ENCODE measurements around the gene RNFT2.
A peak's percentile ranks its signal among the peaks of the same experiment; 100 is the strongest.
"Not testable (repeated sequence)": the region's sequence is repeated elsewhere in the genome, so short reads cannot be mapped to it uniquely, and the experiment has no call there.

Gene RNFT2

DNA sequence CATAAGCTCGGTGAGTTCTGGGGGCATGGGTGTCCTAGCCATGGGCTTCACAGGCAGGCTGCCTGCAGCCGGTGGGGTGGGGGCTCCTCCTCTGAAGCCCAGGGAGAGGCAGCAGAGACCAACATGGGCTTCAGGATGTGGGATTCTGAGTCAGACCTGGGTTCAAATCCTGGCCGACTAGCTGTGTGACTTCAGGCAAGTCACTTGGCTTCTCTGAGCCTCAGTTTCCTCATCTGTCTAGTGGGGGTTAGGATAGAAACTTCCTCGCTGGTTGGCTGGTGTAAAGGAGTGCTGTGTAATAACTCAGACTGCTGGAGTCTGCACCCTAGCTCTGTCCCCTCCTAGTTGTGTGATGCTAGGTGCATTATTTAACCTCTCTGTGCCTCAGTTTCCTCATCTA, 12.2 kb downstream of the RNFT2 start:
- DNase-seq, result no peak
- H3K4me3 ChIP-seq, result no peak overlapping the region
- intact Hi-C loops (cut with DNase I; ENCODE audit: low total_unique reads), result no loop called here
- no peak overlapping the region for H3K27ac ChIP-seq
- H3K4me1 ChIP-seq, result no peaks in the 10 kb centered on the region
- H3K27me3 ChIP-seq, result no peaks in the 10 kb centered on the region
- H3K9me3 ChIP-seq, result no peaks in the 10 kb centered on the region
- no peaks in the 10 kb centered on the region for H3K36me3 ChIP-seq
- TF ChIP-seq, protein P1, sequence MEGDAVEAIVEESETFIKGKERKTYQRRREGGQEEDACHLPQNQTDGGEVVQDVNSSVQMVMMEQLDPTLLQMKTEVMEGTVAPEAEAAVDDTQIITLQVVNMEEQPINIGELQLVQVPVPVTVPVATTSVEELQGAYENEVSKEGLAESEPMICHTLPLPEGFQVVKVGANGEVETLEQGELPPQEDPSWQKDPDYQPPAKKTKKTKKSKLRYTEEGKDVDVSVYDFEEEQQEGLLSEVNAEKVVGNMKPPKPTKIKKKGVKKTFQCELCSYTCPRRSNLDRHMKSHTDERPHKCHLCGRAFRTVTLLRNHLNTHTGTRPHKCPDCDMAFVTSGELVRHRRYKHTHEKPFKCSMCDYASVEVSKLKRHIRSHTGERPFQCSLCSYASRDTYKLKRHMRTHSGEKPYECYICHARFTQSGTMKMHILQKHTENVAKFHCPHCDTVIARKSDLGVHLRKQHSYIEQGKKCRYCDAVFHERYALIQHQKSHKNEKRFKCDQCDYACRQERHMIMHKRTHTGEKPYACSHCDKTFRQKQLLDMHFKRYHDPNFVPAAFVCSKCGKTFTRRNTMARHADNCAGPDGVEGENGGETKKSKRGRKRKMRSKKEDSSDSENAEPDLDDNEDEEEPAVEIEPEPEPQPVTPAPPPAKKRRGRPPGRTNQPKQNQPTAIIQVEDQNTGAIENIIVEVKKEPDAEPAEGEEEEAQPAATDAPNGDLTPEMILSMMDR (IDR thresholded peaks at IDR 0.05), result no peak

DNA sequence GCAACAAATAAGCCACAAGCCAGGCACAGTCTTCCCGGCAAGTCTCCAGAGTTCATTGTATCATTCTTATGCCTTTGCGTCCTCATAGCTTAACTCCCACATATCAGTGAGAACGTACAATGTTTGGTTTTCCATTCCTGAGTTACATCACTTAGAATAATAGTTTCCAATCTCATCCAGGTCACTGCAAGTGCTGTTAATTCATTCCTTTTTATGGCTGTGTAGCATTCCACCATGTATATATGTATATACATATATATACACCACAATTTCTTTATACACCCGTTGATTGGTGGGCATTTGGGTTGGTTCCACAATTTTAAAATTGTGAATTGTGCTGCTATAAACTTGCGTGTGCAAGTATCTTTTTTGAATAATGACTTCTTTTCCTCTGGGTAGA, 16.0 kb downstream of the RNFT2 start:
- H3K27me3 ChIP-seq; H3K36me3 ChIP-seq; intact Hi-C loops (cut with DNase I; ENCODE audit: low total_unique reads); H3K27ac ChIP-seq; DNase-seq; H3K4me1 ChIP-seq; H3K9me3 ChIP-seq; H3K4me3 ChIP-seq: not testable (repeated sequence)

DNA sequence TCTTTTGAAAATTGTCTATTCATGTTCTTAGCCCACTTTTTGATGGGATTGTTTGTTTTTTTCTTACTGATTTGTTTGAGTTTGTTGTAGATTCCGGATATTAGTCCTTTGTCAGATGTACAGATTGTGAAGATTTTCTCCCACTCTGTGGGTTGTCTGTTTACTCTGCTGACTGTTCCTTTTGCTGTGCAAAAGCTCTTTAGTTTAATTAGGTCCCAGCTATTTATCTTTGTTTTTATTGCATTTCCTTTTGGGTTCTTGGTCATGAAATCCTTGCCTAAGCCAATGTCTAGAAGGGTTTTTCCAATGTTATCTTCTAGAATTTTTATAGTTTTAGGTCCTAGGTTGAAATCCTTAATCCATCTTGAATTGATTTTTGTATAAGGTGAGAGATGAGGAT, 16.7 kb downstream of the RNFT2 start:
- H3K36me3 ChIP-seq; DNase-seq; H3K27ac ChIP-seq; H3K4me1 ChIP-seq; H3K27me3 ChIP-seq; H3K9me3 ChIP-seq; H3K4me3 ChIP-seq; intact Hi-C loops (cut with DNase I; ENCODE audit: low total_unique reads): not testable (repeated sequence)

DNA sequence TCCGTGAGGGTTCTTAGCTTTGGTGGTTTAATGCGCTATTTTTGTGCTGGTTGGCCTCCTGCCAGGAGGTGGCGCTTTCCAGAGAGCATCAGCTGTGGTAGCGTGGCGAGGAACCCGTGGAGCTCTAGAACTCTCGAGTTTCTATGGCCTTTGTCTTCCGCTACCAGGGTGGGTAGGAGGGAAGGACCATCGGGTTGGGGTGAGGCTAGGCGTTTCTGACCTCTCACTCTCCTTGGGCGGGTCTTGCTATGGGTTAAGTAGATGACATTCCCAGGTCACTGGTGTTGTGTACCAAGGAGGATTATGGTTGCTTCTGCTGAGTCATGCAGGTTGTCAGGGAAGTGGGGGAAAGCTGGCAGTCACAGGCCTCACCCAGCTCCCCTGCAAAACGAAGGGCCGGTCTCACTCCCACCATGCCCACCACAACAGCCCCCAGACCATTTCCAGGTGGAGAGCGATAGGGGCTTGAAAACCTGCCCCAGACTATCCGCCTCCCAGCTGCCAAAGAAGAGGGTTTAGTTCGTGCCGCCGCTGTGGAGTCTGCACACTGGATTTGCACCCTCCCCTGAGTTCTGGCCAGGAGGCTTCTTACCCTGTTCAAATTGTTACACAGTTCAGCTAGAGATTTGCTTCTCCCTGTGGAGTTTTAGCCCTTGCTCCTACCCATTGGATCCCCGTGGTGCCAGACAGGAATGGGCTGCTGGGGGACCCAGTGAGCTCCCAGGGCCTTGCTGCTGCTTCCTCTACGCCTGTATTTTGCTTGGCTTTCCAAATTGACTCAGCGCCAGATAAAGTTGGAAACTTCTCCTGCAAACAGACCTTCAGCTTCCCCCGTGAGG, 21.9 kb downstream of the RNFT2 start:
- H3K4me1 ChIP-seq, result peaks cover 0 to 15% (median 9%) of the 10 kb centered on the region in 4 donors
- H3K36me3 ChIP-seq, result no peaks in the 10 kb centered on the region
- no peaks in the 10 kb centered on the region for H3K27me3 ChIP-seq
- H3K9me3 ChIP-seq, result no peaks in the 10 kb centered on the region
- peak; percentile 23 to 84 for DNase-seq
- peak overlapping the region; percentile 44 to 73 for H3K27ac ChIP-seq
- TF ChIP-seq, protein P1 (IDR thresholded peaks at IDR 0.05), result no peak
- intact Hi-C loops (cut with DNase I; ENCODE audit: low total_unique reads), result no loop called here
- H3K4me3 ChIP-seq, result peak overlapping the region; percentile 41 to 42

DNA sequence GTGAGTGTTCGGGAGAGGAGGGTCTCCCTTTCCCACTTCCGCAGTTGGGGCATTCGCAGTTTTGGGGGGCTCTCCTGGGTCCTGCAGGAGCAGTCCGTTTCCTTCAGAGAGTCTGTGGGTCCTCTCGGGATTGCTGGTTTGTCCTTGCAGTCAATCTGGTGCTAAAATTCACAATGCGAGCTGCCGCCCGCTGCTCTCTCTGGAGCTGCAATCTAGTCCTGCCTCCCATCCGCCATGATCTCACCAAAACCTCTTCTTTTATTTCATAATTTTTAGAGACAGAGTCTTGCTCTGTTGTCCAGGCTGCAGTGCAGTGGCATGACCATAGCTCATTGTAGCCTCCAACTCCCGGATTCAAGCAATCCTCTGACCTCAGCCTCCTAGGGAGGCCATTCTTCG, 22.5 kb downstream of the RNFT2 start:
- Histone ChIP-seq H3K27ac (peak overlapping the region; percentile 44 to 73), H3K4me1 (peaks cover 0 to 15% (median 9%) of the 10 kb centered on the region in 4 donors), H3K27me3 (no peaks in the 10 kb centered on the region), H3K9me3 (no peaks in the 10 kb centered on the region), H3K4me3 (peak overlapping the region; percentile 41 to 42), H3K36me3 (no peaks in the 10 kb centered on the region)
- no peak for DNase-seq
- intact Hi-C loops (cut with DNase I; ENCODE audit: low total_unique reads), result no loop called here
- TF ChIP-seq, protein P1 (IDR thresholded peaks at IDR 0.05), result no peak

DNA sequence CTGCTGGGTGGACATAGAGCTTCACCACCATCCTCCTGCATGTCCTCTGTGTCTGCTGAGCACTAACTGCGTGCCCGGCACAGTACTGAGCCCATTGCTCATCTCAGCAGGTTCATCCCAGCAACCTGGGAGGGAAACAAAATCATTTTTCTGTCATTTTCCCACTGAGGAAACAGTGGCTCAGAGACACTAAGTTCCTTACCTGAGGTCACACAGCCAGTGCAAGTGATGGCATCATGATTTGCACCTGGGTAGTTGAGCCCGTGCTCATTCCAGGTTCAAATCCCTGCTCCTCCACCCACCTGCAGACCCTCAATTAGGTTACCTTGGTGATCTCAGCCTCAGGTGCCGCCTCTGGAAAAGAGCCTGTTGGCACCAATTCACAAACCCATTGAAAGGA, 23.4 kb downstream of the RNFT2 start:
- Histone ChIP-seq H3K27me3 (no peaks in the 10 kb centered on the region), H3K4me1 (peaks cover 0 to 15% (median 9%) of the 10 kb centered on the region in 4 donors), H3K27ac (no peak overlapping the region), H3K36me3 (no peaks in the 10 kb centered on the region), H3K9me3 (no peaks in the 10 kb centered on the region), H3K4me3 (no peak overlapping the region)
- TF ChIP-seq, protein P1 (IDR thresholded peaks at IDR 0.05), result no peak
- intact Hi-C loops (cut with DNase I; ENCODE audit: low total_unique reads), result no loop called here
- DNase-seq, result peak in 1 of 2 donors; percentile 11
